Neutrophil (primary cell): ENCODE data around the gene HSPBAP1.

ENCODE experiments used
- H3K27ac ChIP-seq: fragments of 200-600 bp; sonication (generic); 2 replicates; pipeline ENCODE4 v1.5.1; 2016; ENCODE audit warnings: mild to moderate bottlenecking, moderate library complexity
- H3K27me3 ChIP-seq: fragments of 200-600 bp; sonication (generic); 2 replicates; pipeline ENCODE4 v1.6.0; 2016; ENCODE audit warnings: mild to moderate bottlenecking
- H3K36me3 ChIP-seq: fragments of 200-600 bp; sonication (generic); 2 replicates; pipeline ENCODE4 v1.5.1; 2017
- H3K4me1 ChIP-seq, 2 experiments: fragments of 200-600 bp in 1 of 2; sonication (generic) in 1 of 2; 1 replicate in 1 of 2; 2 replicates in 1 of 2; pipeline versions ENCODE4 v1.5.1 to v1.6.1; 2013 to 2016; ENCODE audit warnings: low read depth in 1 of 2, low read length in 1 of 2, mild to moderate bottlenecking in 1 of 2, moderate library complexity in 1 of 2; ENCODE audit not compliant: control insufficient read depth in 1 of 2, insufficient read depth in 1 of 2
- H3K4me3 ChIP-seq, 2 experiments: fragments of 200-600 bp in 1 of 2; sonication (generic) in 1 of 2; 1 replicate in 1 of 2; 2 replicates in 1 of 2; pipeline ENCODE4 v1.5.1; 2013 to 2016; ENCODE audit warnings: low read depth in 1 of 2, low read length in 1 of 2, mild to moderate bottlenecking in 1 of 2, moderate library complexity in 1 of 2
- H3K9me3 ChIP-seq: fragments of 200-600 bp; sonication (generic); 2 replicates; pipeline ENCODE4 v1.5.1; 2016
- TF ChIP-seq, protein P1 (sequence below): fragments of 200-600 bp; sonication (generic); IDR thresholded peaks from 2 replicates; pipeline ENCODE4 v1.5.1; 2016; ENCODE audit warnings: antibody characterized with exemption

Gene HSPBAP1

GRCh38 chr3:122800706-122801237 lies 7.1 kb upstream of the HSPBAP1 start:
- Histone ChIP-seq H3K9me3 (no peaks in the 10 kb centered on the region), H3K27ac (peak overlapping the region; percentile 56), H3K4me1 (peaks cover 51 to 54% of the 10 kb centered on the region in 2 experiments), H3K27me3 (no peaks in the 10 kb centered on the region), H3K4me3 (no peak overlapping the region), H3K36me3 (no peaks in the 10 kb centered on the region)
- TF ChIP-seq, protein P1, sequence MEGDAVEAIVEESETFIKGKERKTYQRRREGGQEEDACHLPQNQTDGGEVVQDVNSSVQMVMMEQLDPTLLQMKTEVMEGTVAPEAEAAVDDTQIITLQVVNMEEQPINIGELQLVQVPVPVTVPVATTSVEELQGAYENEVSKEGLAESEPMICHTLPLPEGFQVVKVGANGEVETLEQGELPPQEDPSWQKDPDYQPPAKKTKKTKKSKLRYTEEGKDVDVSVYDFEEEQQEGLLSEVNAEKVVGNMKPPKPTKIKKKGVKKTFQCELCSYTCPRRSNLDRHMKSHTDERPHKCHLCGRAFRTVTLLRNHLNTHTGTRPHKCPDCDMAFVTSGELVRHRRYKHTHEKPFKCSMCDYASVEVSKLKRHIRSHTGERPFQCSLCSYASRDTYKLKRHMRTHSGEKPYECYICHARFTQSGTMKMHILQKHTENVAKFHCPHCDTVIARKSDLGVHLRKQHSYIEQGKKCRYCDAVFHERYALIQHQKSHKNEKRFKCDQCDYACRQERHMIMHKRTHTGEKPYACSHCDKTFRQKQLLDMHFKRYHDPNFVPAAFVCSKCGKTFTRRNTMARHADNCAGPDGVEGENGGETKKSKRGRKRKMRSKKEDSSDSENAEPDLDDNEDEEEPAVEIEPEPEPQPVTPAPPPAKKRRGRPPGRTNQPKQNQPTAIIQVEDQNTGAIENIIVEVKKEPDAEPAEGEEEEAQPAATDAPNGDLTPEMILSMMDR = no peak

GRCh38 chr3:122800031-122800430 lies 6.4 kb upstream of the HSPBAP1 start:
- Histone ChIP-seq H3K9me3 (no peaks in the 10 kb centered on the region), H3K4me3 (no peak overlapping the region), H3K27me3 (no peaks in the 10 kb centered on the region), H3K27ac (peak overlapping the region; percentile 56), H3K36me3 (no peaks in the 10 kb centered on the region), H3K4me1 (peaks cover 48 to 52% of the 10 kb centered on the region in 2 experiments)
- TF ChIP-seq, protein P1 = no peak

DNA sequence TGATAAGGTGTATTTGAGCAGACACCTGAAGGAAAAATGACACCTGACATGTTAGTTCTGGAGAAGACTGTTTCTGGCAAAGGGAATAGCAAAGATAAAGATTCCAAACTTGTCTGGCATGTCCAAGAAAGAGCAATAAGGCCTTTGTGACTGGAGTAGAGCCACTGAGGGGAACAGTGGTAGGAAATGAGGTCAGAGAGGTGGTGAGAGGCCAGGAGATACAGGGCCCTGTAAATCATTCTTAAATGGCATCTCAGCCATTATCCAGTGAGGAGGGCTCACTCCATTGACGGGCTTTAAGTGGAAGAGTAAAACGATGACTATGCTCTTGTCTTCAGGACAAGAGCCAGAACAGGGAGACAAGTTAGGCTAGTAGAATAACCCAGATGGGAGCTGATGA lies 5.7 kb upstream of the HSPBAP1 start:
- Histone ChIP-seq H3K27ac (peak overlapping the region; percentile 56), H3K4me3 (no peak overlapping the region), H3K27me3 (no peaks in the 10 kb centered on the region), H3K4me1 (peaks cover 48 to 55% of the 10 kb centered on the region in 2 experiments), H3K36me3 (no peaks in the 10 kb centered on the region), H3K9me3 (no peaks in the 10 kb centered on the region)
- TF ChIP-seq, protein P1 = no peak

GRCh38 chr3:122797291-122797690 lies 3.7 kb upstream of the HSPBAP1 start:
- TF ChIP-seq, protein P1 = no peak
- H3K4me3 ChIP-seq = peak overlapping the region in 1 of 2 experiments; percentile 83
- H3K27me3 ChIP-seq = no peaks in the 10 kb centered on the region
- peak overlapping the region; percentile 99 for H3K27ac ChIP-seq
- peaks cover 59 to 72% of the 10 kb centered on the region in 2 experiments for H3K4me1 ChIP-seq
- H3K36me3 ChIP-seq = no peaks in the 10 kb centered on the region
- no peaks in the 10 kb centered on the region for H3K9me3 ChIP-seq

DNA sequence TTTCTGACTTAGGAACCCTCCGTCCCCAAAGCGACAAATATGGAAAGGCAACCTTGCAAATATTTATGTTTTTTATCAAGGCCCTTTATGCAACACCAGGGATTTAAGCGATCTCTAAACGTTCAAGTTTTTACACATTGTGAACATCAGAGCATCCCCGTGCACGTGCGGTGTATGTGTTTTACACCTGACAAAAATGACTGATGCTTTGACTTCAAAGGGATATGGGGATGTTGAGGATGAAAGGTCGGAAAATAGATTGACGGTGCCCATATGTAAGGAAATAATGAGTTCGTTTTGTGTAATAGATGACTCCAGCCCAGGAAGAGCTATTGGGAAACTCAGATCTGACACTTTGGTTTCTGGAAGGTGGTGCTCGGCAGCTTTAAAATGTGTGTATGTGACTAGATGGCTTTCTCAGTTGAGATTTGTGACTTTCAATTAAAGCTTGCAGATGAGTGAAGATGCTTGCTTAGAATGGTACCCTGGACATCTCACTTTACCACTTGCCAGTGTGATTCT lies 2.1 kb upstream of the HSPBAP1 start:
- H3K27ac ChIP-seq = peak overlapping the region; percentile 99

More for the DNA sequence above, 2.1 kb upstream of the HSPBAP1 start:
- Histone ChIP-seq H3K4me1 (peaks cover 66 to 77% of the 10 kb centered on the region in 2 experiments), H3K4me3 (peak overlapping the region; percentile 79 to 83), H3K36me3 (no peaks in the 10 kb centered on the region), H3K27me3 (no peaks in the 10 kb centered on the region), H3K9me3 (no peaks in the 10 kb centered on the region)
- TF ChIP-seq, protein P1 = no peak
